Cardiac muscle cell (in vitro differentiated cells and primary cell): ENCODE results near the gene TRMT1. TPM values are rescaled to one million over a fixed set of nuclear protein-coding genes. Genes with fewer than 3 reads are reported as not detected.

Source experiments
- DNase-seq, 2 donors: peaks; one replicate each; pipeline versions ENCODE4 v3.0.0 to v3.0.0-alpha.2; 2010 to 2017; ENCODE audit warnings: low read depth in 1 of 2, low spot score in 1 of 2
- H3K27ac ChIP-seq: fragments of 200-600 bp; sonication (generic); 2 replicates; pipeline ENCODE4 v1.5.1; 2016
- H3K27me3 ChIP-seq: fragments of 200-600 bp; sonication (generic); 2 replicates; pipeline ENCODE4 v1.6.0; 2016; ENCODE audit warnings: control low read depth
- H3K36me3 ChIP-seq: fragments of 200-600 bp; sonication (generic); 2 replicates; pipeline ENCODE4 v1.5.1; 2016; ENCODE audit warnings: control low read depth
- H3K4me1 ChIP-seq: fragments of 200-600 bp; sonication (generic); 2 replicates; pipeline ENCODE4 v1.8.1; 2017; ENCODE audit warnings: low read depth, mild to moderate bottlenecking, mixed run types
- H3K4me3 ChIP-seq: fragments of 200-600 bp; sonication (generic); 2 replicates; pipeline ENCODE4 v1.5.1; 2016; ENCODE audit warnings: mild to moderate bottlenecking
- H3K9me3 ChIP-seq: fragments of 200-600 bp; sonication (generic); 2 replicates; pipeline ENCODE4 v1.5.1; 2017; ENCODE audit warnings: low read depth, mild to moderate bottlenecking, control low read depth
- CTCF ChIP-seq: IDR thresholded peaks from 2 replicates; pipeline ENCODE4 v1.5.1; 2012; ENCODE audit warnings: low read depth, mild to moderate bottlenecking, low read length
- polyA plus RNA-seq: library from polyadenylated mRNA; unstranded; fragments of >200 nt; fragmentation: Nextera tagmentation; extraction: Ambion mirVana; gene quantifications from 2 replicates; pipeline ENCODE4 v1.2.1, GENCODE V29; 2016
- total RNA-seq: library from RNA; depleted of rRNA; stranded (reverse); fragments of >200 nt; gene quantifications from 2 replicates; pipeline ENCODE4 v1.2.3, GENCODE V29; 2016

TRMT1 gene
- total and polyA plus RNA-seq, 2 experiments from 2014 or later = 48.5 to 56.0 TPM

- DNase-seq = peak; percentile 97 to 99
- no peaks in the 10 kb centered on the region for H3K36me3 ChIP-seq
- peak overlapping the region; percentile 59 for H3K27ac ChIP-seq
- no peaks in the 10 kb centered on the region for H3K27me3 ChIP-seq
- H3K4me3 ChIP-seq = peak overlapping the region; percentile 8
- no peak for TF ChIP-seq CTCF
- no peaks in the 10 kb centered on the region for H3K9me3 ChIP-seq
- peaks cover 21% of the 10 kb centered on the region for H3K4me1 ChIP-seq
These were observed 46.4 kb upstream of the TRMT1 start for GRCh38 chr19:13162724-13163608.

GRCh38 chr19:13160557-13160956 lies 44.0 kb upstream of the TRMT1 start:
- peaks cover 28% of the 10 kb centered on the region for H3K4me1 ChIP-seq
- H3K4me3 ChIP-seq = no peak overlapping the region
- no peaks in the 10 kb centered on the region for H3K9me3 ChIP-seq
- no peaks in the 10 kb centered on the region for H3K36me3 ChIP-seq
- H3K27me3 ChIP-seq = no peaks in the 10 kb centered on the region
- peak in 1 of 2 donors; percentile 33 for DNase-seq
- no peak for TF ChIP-seq CTCF
- H3K27ac ChIP-seq = no peak overlapping the region

- H3K4me3 ChIP-seq = no peak overlapping the region
- H3K27ac ChIP-seq = no peak overlapping the region
- no peak for TF ChIP-seq CTCF
- DNase-seq = no peak
- H3K27me3 ChIP-seq = no peaks in the 10 kb centered on the region
- H3K9me3 ChIP-seq = no peaks in the 10 kb centered on the region
- peaks cover 26% of the 10 kb centered on the region for H3K4me1 ChIP-seq
- H3K36me3 ChIP-seq = no peaks in the 10 kb centered on the region
These were observed 43.2 kb upstream of the TRMT1 start for GRCh38 chr19:13159713-13160112.

- Histone ChIP-seq H3K36me3 (no peaks in the 10 kb centered on the region), H3K27me3 (no peaks in the 10 kb centered on the region), H3K9me3 (no peaks in the 10 kb centered on the region), H3K4me1 (peaks cover 16% of the 10 kb centered on the region), H3K4me3 (peak overlapping the region; percentile 42), H3K27ac (peak overlapping the region; percentile 18)
- no peak for TF ChIP-seq CTCF
- peak; percentile 65 to 95 for DNase-seq
These were observed 39.2 kb upstream of the TRMT1 start for GRCh38 chr19:13155472-13156359.

- peak; percentile 53 to 79 for DNase-seq
- no peaks in the 10 kb centered on the region for H3K36me3 ChIP-seq
- H3K4me1 ChIP-seq = peaks cover 16% of the 10 kb centered on the region
- peak; percentile 38 for TF ChIP-seq CTCF
- peak overlapping the region; percentile 97 for H3K27ac ChIP-seq
- H3K4me3 ChIP-seq = peak overlapping the region; percentile 42
- H3K27me3 ChIP-seq = no peaks in the 10 kb centered on the region
- H3K9me3 ChIP-seq = no peaks in the 10 kb centered on the region
These were observed 38.5 kb upstream of the TRMT1 start for GRCh38 chr19:13154911-13155471.
